Stimulated activated CD4-positive, alpha-beta T cell treated with anti-CD3 and anti-CD28 coated beads, Interleukin-1b, Interleukin-23, amount 100 ng/mL, for 24 hours (primary cell): ENCODE data around the gene ARL10.

Experiments
- DNase-seq, 4 experiments: peaks; one replicate each; pipeline ENCODE4 v3.0.0-alpha.2; 2020; ENCODE audit warnings: low read depth in 4 of 4, low spot score in 1 of 4

ARL10 gene, protein sequence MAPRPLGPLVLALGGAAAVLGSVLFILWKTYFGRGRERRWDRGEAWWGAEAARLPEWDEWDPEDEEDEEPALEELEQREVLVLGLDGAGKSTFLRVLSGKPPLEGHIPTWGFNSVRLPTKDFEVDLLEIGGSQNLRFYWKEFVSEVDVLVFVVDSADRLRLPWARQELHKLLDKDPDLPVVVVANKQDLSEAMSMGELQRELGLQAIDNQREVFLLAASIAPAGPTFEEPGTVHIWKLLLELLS

DNA sequence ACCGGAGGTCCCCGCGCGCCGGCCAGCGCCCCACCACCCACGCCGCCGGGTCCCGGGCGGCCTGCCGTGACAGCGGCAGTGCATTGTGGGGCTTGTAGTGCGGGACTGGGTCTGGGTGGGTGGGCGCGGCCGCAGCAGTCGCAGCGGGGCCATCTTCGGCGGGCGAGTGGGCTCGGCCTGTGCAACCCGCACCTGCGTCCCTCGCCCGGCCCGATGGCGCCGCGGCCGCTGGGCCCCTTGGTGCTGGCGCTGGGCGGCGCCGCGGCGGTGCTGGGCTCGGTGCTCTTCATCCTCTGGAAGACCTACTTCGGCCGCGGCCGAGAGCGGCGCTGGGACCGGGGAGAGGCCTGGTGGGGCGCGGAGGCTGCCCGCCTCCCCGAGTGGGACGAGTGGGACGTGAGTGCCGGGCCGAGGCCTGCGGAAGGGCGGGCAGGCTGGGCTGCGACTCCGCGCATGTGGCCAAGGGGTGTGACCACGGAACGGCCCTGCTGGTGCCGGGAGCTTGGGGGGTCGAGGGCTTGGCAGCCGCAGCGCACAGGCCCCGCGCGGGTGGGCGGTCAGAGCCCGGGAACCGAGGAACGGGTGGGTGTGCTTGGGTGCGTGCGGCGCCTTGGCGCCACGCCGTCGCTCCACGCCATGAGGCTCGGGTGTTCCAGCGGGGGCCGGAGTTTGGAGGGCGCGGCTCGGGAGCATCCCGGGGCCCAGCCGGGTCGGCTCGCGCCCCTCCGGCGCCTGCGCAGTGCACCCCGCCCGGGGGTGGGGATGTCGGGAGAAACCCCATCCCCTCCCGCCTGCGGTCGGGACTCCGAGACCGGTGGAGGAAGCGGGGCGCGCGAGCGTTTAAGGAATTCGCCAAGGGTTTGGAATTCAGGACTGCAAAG is at the start of gene ARL10:
Gene ARL10 (plus strand): TSS at position 137 of the 881 bp plus-strand sequence. CDS start 77 bp downstream, at position 214.
- peak in 3 of 4 experiments; percentile 29 to 59 (median 55) for DNase-seq

DNA sequence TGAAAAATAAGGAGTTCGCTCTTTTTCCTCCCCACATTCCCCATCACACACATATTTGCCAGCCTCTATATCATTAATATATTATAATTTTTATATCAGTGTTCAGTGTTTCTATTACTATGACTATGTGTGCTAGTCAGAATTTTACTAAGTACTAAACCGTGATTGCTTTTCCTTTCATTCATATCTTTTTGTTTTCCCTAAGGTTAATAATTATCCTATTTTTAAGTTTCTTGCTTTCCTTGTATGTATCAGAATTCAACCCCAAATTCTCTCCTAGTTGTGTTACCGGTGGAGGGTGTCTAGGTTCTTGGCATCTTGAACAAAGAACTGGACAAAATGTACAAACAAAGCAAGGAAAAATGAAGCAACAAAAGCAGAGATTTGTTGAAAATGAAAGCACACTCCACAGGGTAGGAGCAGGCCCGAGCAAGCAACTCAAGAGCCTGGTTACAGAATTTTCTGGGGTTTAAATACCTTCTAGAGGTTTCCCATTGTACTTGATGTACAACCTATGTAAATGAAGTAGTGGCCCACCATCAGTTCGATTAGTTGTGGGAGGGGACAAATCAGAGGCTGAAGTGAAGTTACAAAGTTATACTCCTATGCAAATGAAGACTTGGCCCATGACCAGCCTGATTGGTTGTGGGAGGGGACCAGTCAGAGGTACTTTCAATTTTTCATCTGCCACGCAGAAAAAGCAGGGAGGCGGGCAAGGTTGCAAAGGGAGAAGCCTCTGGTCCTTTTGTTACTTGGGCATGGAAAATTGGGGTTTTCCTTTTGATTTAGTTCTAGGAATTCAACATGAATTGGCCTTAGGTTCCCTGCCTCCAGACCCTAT is 47.5 kb upstream of the ARL10 start:
- DNase-seq = no peak

DNA sequence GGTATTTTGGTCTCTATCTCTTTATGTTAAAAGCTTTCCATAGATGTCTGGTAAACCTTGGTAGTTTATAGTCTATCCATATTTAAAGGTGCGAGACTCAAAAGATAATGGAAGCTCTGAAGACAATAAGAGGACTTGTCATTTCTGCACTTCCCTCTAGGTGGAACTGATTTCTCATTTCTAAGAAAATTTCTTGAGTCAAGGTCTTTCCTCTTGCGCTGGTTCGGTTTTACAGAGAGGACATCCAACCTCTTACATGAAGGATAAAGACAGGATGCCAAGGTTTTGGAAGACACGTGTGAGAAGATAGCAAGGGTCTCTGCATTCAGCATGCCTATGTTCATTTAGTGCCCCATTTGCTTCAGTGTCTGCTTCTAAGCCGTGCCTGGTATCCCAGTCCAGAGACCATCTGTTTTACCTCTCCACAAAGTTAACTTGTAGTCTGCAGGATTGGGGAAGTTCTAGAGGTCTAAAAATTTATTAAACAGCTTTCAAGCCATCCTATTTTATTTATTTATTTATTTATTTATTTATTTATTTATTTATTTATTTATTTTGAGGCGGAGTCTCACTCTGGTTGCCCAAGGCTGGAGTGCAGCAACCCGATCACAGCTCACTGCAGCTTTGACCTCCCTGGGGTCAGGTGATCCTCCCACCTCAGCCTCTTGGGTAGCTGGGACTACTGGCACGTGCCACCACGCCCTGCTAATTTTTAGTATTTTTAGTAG is 45.3 kb upstream of the ARL10 start:
- DNase-seq = no peak

DNA sequence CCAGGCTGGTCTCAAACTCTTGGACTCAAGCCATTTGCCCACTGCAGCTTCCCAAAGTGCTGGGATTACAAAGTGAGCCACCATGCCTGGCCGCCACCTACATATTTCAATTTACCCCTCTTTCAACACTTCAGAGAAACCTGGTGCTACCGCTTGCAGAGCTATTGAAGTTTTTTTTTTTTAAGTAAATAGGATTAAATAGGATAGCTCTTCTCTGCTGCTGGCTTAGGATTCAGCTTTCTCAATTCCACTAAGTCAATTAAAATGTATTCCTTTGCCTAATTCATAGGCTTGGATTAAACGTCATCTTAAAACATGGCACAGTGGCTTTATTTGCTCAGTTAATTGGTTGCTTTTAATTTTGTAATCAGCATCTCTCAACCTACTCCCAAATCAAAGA is 44.7 kb upstream of the ARL10 start:
- DNase-seq = no peak

DNA sequence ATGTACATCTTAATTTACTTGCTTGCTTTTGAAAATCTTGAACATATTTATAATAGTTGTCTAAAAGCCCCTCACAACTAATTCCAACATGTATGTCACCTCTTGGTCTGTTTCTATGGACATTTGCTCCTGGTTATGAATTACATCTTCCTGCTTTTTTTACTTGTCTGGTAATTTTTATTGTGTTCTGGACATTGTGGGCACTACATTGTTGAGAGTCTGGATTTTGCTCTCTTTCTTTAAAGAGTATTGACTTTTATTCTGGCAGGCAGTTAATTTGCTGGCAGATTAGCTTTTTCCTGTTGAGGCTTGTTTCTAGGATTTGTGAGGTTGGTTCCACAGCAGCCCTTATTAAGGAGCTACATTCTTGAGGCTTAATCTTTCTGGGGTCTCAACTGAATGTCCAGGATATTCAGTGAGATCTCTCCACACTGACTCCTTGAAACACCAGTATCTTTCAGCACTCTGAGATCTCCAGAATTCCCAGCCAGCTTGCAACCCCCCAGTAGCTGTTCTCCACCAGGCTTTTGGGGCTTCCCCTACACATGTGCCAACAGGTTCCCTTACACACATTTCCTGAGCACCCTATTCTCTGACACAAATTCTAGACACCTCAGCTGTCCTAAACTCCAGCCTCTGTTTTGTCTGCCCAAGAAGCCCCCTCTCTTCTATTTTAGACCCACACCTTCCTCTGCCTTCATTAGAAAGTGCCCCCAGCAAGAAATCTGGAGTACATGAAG is 31.1 kb upstream of the ARL10 start:
- DNase-seq = no peak

DNA sequence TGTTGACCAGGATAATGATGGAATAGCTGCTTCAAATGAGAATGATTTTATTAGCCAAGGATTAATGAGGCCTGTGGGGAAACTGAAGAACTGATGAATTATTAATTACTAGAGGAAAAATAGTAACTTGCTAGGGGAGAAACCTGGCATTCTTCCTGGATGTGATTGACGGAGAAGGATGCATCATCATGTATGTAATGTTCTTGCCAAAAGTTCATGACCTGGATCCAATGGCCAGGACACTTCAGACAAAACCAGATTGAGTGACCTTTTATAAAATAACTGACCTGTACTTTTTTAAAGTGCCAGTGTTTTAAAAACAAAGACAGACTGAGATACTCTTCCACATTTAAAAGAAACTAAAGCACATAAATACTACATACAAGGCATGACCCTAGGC is 27.4 kb upstream of the ARL10 start:
- DNase-seq = no peak

DNA sequence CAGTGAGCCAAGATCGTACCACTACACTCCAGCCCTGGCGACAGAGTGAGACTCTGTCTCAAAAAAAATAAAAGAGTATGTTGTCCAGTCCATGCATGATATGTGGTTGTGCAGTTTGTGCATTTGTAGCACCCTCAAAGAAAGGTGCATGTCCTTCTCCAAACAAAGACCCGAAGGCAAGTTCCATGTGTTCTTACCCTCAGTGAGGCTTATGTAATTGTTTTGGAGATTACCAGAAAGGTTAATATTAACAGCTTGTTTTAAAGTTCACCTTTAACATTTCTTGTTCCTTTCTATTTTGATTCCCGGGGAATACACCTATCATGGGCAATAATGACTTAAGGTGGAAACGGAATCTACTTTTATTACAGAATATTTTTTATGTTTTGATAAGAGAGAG is 26.0 kb upstream of the ARL10 start:
- no peak for DNase-seq

DNA sequence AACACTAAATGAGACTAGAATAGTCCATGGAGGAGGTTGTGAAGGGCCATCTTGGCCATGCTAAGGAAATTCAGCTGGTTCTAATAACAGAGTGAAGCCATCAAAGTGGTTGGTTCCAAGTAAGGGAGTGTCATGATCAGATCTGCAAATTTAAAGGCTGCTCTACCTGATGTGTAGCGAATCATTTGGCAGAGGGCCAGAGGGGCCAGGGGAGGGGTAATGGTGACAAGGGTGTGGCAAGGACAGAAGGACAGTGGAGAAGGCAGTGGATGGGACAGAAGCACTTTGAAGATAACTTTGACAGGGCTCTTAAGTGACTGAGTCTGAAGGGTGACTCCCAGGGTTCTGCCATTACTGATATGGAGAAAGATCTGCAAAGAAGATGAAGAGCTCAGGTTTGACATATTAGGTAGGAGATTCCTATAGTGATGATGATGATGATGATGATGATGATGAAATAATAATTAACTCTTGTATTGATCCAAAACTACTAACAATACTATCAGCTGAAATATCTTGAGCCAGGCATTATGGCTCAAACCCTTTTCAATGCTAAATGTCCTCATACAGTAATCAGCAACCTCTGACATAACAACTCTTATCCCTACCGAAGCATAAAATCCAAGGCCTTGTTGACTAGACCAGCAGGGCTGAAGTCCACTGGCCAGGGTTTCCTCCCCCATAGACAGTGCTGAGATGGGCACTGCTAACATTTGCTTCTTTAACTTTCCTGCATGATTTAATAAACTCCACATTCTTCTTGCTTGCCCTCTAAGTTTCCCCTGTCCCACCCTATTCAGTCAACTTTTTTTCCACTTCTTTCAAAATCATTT is 23.7 kb upstream of the ARL10 start:
- DNase-seq = no peak

DNA sequence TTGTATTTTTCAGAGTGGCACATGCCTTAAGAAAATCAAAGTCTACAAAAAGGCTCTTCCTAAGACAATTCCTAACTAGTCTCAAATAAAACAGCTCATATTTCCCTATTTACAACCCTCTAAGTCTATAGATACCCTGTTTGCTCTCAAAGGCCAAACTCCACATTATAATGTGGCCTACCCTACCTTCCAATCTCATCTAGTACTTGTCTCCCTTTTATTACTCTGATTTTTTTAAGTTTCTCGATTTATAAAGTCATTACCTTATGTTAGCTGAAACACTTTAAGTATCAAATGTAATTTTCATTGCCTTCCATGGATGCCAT is 23.2 kb upstream of the ARL10 start:
- no peak for DNase-seq

DNA sequence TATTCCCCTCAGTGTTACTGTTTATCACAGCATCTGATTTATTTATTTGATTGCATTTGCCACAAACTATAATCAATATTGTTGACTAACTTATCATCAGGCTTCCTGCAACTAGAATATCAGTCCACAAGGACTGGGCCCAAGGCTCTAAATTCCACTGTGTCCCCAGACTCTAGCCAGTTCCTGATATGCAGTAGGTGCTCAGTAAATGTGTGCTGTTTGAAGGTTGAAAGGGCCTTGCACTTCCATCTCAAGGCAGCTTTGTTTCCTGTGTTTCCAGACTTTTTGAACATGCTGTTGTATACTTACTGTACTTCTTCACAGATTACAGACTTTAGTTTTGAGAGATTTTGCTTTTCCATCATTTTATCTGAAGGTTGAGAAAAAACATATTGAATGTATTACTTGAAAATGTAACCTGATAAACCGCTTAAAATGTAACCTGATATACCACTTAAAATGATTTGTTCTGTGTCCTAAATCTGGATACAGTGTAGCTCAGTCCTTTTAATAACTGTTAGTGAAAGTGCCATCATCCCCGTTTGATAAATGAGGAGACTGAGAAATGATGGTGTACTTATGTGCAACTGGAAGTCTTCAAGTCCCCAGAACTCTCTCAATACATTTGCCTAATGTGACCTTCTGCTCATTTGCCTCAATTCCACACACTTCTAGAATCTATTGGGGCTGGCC is 22.4 kb upstream of the ARL10 start:
- no peak for DNase-seq

DNA sequence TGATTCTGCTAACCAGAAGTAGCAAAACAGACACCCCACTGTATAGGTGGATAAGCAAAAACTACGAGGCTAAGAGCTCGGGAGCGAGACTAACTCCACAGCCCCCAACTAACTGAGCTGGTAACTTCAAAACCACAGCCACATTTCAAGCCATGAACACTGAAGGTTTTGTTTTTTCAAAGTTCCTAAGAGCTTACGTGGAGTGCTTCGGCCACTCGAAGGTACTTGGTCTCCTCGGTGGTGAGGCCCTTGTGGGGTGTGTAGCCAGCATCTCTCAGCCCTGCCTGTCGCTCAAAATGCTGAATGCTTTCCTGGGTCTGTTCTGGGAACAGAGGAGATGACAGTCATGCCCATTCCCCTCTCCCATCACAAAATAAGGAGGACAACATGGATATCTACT is 14.9 kb upstream of the ARL10 start:
- no peak for DNase-seq

DNA sequence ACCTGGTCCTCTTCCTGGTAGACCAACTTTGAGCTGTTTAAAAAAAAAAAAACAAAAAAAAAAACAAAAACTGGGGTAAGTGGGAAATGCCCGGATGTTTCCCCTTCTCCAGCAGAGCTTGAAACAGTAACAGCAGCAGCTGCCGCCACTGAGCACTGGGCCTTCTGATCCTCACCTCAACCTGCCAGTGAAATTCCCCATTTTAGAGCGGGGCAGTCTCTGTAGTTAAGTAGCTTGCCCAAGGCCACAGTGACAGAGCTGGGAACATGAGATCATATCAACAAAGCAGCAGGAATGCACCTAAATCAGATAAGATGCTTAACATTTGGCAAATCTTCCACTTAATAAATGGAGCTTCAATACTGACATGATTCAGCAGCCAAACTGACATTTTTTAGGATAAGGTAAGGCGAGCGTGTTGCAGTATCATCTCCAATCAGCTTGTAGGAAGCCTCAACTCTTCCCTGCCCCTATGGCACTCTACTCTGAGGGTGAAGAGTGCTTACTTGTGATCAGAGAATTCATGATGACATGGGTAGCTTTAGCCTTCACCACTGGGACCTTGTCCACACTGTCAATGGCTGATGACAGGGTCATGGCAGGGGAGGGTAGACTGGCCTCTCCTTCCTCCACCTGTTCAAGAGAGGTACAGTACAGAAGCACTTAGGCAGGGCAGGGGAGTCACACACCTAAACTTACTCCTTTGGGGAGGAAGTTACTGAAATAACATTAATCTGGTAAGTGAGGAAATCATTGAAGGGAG is 13.0 kb upstream of the ARL10 start:
- no peak for DNase-seq

DNA sequence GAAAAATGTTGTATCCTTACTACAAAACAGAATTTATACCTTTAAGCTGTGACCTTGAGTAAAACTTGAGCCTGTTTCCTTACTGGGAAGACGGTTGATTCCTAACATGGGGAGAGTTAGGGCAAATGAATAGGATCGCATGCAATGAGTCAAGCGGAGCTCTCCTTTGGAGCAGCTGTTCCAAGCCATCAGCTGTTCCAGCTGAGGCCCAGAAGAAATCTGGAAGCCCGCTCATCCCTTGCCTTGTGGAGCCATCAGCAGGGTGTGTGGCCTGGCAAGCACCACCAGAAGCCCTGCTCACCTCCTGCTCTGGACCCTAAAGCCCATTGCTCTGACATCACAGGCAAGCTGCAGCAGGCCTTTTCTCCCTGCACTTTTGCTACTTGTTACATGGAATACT is 11.8 kb upstream of the ARL10 start:
- no peak for DNase-seq

DNA sequence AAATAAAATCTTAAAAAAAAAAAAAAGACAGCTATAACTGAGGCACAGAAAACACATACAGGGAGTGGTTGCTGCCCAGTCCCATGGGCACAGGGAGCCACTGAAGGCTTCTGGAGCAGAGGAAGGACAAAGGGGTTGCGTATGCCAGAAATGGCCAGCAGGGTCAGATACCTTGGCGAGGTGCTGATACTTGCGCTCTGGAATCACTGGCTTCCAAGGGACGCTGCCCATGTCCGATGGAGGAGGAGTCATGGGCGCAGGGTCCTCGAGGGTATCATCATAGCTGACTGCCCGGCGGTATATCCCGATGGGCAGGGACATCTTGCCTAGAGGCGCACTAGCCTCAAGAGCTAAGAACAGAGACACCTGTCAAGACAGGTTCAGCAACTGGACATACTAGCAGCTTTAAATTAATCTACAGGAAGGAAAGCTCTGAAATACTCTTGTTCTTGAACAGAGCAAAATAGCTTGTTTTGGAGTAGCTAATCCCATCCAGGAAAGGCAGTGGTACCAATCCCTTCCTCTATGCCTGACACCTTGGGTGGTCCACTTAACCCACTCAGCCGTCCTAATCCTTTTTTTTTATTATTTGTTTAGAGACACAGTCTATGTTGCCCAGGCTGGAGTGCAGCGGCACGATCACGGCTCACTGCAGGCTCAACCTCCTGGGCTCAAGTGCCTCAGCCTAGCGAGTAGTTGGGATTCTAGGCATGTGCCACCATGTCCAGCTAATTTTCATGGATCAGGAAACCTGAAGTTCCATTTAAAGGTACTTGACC is 9.7 kb upstream of the ARL10 start:
- no peak for DNase-seq

DNA sequence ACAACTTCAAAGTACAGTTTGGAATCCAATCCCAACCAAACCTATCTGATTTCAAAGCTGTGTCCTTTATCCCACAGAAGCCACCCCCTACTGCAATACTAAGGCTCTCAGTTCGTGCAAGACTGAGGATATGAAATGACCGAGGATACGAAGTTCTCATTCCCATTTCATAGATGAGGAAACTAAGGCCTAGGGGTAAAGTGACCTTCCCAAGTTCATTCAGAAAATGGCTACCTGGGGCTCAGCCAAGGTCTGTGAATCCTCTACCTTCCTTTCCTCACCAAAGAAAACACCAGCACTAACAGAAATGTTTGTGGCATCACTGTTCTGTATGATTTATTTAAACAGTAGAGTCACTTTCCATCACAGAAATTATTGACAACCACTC is 9.1 kb upstream of the ARL10 start:
- no peak for DNase-seq

DNA sequence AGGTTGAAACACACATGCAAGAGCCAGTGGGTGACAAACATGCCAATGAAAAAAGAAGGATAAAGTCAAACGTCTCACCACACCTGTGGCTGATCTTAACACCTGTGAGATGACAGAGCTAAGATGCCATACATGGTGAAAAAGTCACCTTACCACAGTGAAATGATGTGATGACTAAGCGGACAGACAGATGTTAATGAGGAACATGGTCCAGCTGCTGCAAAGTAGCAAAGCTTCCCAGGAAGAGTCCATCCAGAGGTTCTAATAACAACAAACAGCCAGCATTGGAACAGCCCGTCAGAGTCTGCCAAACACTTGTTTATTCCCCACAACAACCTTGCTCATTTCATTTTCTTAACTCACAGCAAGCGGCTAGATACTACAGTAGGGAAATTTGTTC is 5.6 kb upstream of the ARL10 start:
- no peak for DNase-seq

DNA sequence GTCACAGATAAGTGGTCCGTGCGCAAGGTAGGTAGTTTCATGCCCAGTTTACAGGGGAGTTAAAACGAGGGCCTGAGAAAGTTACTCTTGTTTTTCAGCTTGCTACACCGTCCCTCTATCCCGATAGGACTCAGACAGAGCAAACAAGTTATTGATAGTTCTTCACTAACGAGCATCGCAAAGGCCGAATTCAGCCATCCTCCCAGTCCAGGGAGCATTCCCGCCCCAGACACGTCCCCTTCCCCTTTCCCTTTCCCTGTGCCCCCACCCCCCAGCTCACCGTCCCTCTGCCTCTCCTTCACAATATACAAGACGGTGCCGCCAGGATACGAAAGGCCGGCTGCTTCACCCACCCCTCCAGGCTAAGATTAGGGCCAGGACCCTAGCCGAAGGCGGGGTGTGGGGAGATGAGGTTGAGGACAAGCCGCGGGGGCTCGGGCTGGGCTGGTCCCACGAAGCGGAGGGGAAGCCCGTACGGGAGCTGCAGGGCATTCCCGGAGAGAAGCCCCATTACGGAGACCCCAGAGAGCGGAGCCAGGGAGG is 4.3 kb upstream of the ARL10 start:
- peak in 1 of 4 experiments; percentile 11 for DNase-seq
